Measurements from ENCODE around the gene PRR3.

The PRR3 gene

DNA sequence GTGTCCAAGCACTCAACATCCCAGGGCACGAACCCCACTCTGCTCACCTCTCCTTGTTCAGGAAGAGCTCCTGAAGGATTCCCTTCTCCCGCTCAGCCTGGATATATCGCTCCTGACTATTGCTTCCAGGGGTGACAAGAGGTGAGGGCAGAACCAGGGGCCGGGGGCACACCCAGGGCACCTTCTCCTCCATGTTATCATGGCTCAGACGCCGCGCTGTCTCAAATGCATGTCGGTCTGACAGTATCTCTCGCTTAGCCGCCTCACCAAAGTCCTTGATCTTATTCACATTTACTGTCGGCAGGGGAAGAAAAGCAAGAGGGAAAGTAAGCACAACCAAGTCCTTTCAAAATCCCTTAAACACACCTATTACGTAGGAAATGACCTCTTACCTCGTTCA lies 46.9 kb downstream of the PRR3 start:
- TF ChIP-seq SPI1 (IDR thresholded peaks at IDR 0.05; ENCODE audit: borderline replicate concordance, low read depth) = no peak
- no peaks in the 10 kb centered on the region for H3K27me3 ChIP-seq (ENCODE audit: insufficient read depth, poor library complexity, severe bottlenecking)
- no peak for DNase-seq (ENCODE audit: low read depth in 1 of 2, low spot score in 1 of 2)
- H3K27ac ChIP-seq (replicated peaks) = no peak overlapping the region
- no peak overlapping the region for H3K4me3 ChIP-seq (replicated peaks; ENCODE audit: insufficient read depth, low read length)

DNA sequence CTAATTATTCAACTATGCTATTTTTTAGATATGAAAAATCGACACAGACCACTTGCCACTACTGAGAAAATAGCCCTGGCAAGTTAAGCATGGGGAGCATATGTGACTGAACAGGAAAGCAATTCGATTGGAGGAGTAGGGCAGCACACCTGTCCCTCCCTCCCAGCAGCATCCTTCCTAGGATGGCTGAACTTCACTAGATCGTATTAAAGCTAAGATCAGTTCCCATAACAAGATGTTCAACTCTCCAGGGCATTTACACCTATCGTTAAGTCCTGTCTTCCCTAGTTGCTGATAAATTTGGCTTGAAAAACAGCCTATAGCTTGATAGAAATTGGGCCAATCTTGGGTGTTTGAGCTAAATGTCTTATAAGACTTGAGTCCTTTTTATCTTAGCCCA lies 53.0 kb downstream of the PRR3 start:
- H3K4me3 ChIP-seq (replicated peaks; ENCODE audit: insufficient read depth, low read length) = no peak overlapping the region
- no peak overlapping the region for H3K27ac ChIP-seq (replicated peaks)
- H3K27me3 ChIP-seq (ENCODE audit: insufficient read depth, poor library complexity, severe bottlenecking) = no peaks in the 10 kb centered on the region
- no peak for DNase-seq (ENCODE audit: low read depth in 1 of 2, low spot score in 1 of 2)
- TF ChIP-seq, protein P1, sequence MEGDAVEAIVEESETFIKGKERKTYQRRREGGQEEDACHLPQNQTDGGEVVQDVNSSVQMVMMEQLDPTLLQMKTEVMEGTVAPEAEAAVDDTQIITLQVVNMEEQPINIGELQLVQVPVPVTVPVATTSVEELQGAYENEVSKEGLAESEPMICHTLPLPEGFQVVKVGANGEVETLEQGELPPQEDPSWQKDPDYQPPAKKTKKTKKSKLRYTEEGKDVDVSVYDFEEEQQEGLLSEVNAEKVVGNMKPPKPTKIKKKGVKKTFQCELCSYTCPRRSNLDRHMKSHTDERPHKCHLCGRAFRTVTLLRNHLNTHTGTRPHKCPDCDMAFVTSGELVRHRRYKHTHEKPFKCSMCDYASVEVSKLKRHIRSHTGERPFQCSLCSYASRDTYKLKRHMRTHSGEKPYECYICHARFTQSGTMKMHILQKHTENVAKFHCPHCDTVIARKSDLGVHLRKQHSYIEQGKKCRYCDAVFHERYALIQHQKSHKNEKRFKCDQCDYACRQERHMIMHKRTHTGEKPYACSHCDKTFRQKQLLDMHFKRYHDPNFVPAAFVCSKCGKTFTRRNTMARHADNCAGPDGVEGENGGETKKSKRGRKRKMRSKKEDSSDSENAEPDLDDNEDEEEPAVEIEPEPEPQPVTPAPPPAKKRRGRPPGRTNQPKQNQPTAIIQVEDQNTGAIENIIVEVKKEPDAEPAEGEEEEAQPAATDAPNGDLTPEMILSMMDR (IDR thresholded peaks at IDR 0.05; ENCODE audit: insufficient read depth, low read length) = no peak
- TF ChIP-seq GABPA (IDR thresholded peaks at IDR 0.05; ENCODE audit: low read depth) (no peak), SPI1 (IDR thresholded peaks at IDR 0.05; ENCODE audit: borderline replicate concordance, low read depth) (no peak), POLR2AphosphoS5 (IDR thresholded peaks at IDR 0.05; ENCODE audit: low read depth) (no peak)
- TF ChIP-seq, protein P2, sequence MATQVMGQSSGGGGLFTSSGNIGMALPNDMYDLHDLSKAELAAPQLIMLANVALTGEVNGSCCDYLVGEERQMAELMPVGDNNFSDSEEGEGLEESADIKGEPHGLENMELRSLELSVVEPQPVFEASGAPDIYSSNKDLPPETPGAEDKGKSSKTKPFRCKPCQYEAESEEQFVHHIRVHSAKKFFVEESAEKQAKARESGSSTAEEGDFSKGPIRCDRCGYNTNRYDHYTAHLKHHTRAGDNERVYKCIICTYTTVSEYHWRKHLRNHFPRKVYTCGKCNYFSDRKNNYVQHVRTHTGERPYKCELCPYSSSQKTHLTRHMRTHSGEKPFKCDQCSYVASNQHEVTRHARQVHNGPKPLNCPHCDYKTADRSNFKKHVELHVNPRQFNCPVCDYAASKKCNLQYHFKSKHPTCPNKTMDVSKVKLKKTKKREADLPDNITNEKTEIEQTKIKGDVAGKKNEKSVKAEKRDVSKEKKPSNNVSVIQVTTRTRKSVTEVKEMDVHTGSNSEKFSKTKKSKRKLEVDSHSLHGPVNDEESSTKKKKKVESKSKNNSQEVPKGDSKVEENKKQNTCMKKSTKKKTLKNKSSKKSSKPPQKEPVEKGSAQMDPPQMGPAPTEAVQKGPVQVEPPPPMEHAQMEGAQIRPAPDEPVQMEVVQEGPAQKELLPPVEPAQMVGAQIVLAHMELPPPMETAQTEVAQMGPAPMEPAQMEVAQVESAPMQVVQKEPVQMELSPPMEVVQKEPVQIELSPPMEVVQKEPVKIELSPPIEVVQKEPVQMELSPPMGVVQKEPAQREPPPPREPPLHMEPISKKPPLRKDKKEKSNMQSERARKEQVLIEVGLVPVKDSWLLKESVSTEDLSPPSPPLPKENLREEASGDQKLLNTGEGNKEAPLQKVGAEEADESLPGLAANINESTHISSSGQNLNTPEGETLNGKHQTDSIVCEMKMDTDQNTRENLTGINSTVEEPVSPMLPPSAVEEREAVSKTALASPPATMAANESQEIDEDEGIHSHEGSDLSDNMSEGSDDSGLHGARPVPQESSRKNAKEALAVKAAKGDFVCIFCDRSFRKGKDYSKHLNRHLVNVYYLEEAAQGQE (IDR thresholded peaks at IDR 0.05; ENCODE audit: insufficient replicate concordance, low read depth) = no peak

DNA sequence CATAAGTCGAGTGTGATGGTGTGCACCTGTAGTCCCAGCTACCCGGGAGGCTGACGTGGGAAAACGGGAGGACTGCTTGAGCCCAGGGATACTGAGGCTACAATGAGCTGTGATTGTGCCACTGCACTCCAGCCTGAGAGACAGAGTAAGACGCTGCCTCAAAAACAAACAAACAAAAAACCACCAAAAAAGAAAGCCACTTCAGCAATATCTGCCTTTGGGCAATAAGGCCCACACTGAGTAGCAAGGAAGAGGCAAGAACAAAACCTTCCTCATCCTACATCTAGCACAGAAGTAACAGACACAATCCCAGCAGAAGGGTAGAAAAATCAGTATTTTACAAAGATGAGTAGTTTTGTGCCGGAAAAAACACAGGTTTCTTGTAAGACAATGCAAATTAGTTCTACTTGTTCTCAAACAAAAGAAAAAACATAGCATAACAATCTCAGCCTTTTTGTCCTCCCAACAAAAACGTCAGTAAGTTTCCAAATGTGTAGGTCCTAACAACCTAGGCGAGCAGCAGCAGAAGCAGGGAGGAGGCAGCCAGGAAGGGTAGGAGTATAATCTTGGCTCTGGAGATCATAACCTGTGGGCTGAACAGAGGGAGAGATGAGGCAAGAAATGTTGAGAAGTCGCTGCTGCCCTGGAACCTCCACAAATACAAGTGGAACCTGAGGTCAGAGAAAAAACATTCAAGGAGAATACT lies 54.2 kb downstream of the PRR3 start:
- no peak overlapping the region for H3K4me3 ChIP-seq (replicated peaks; ENCODE audit: insufficient read depth, low read length)
- no peaks in the 10 kb centered on the region for H3K27me3 ChIP-seq (ENCODE audit: insufficient read depth, poor library complexity, severe bottlenecking)
- TF ChIP-seq, protein P1 (IDR thresholded peaks at IDR 0.05; ENCODE audit: insufficient read depth, low read length) = no peak
- TF ChIP-seq POLR2AphosphoS5 (IDR thresholded peaks at IDR 0.05; ENCODE audit: low read depth) = no peak
- no peak for TF ChIP-seq SPI1 (IDR thresholded peaks at IDR 0.05; ENCODE audit: borderline replicate concordance, low read depth)
- TF ChIP-seq GABPA (IDR thresholded peaks at IDR 0.05; ENCODE audit: low read depth) = no peak
- TF ChIP-seq, protein P2 (IDR thresholded peaks at IDR 0.05; ENCODE audit: insufficient replicate concordance, low read depth) = no peak
- no peak for DNase-seq (ENCODE audit: low read depth in 1 of 2, low spot score in 1 of 2)
- H3K27ac ChIP-seq (replicated peaks) = no peak overlapping the region

DNA sequence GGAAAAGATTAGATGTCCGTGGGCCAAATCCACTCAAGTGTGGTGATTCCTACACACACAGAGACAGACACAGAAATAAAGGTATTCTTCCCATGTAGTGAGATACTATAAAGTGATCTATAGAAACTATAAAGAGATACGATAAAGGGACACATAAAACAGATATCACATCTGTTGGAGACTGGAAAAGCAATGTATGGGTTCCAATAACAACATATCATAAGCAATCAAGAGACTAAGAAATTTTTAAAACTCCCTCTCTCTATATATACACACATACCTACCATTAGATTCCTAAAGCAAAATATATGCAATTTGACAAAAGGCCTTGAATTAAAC lies 54.7 kb downstream of the PRR3 start:
- no peak for TF ChIP-seq POLR2AphosphoS5 (IDR thresholded peaks at IDR 0.05; ENCODE audit: low read depth)
- Histone ChIP-seq H3K27me3 (ENCODE audit: insufficient read depth, poor library complexity, severe bottlenecking) (no peaks in the 10 kb centered on the region), H3K4me3 (replicated peaks; ENCODE audit: insufficient read depth, low read length) (no peak overlapping the region), H3K27ac (replicated peaks) (no peak overlapping the region)
- no peak for DNase-seq (ENCODE audit: low read depth in 1 of 2, low spot score in 1 of 2)

DNA sequence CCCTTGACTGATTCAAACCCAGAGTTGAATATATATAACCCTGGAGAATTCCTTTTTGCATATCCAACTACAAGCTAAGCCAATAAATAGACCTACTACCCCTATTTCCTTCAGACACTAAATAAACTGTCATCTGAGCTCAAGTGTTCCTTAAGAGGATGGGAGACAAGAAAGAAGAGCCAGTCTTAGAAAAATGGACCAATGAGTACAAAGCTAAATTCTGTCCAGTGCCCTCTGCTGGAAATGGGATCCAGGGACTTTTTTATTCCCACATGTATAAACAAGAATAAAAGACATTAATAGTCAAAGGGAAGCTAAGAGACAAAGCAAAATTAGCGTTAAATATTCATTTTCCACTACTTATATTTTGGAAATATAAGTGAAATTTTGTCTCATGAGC lies 55.1 kb downstream of the PRR3 start:
- Histone ChIP-seq H3K4me3 (replicated peaks; ENCODE audit: insufficient read depth, low read length) (no peak overlapping the region), H3K27ac (replicated peaks) (no peak overlapping the region), H3K27me3 (ENCODE audit: insufficient read depth, poor library complexity, severe bottlenecking) (no peaks in the 10 kb centered on the region)
- no peak for DNase-seq (ENCODE audit: low read depth in 1 of 2, low spot score in 1 of 2)
- TF ChIP-seq, protein P2 (IDR thresholded peaks at IDR 0.05; ENCODE audit: insufficient replicate concordance, low read depth) = no peak
- TF ChIP-seq POLR2AphosphoS5 (IDR thresholded peaks at IDR 0.05; ENCODE audit: low read depth) = no peak
- no peak for TF ChIP-seq SPI1 (IDR thresholded peaks at IDR 0.05; ENCODE audit: borderline replicate concordance, low read depth)
- TF ChIP-seq, protein P1 (IDR thresholded peaks at IDR 0.05; ENCODE audit: insufficient read depth, low read length) = no peak
- TF ChIP-seq GABPA (IDR thresholded peaks at IDR 0.05; ENCODE audit: low read depth) = no peak

All from HL-60 (cell line).